HFFc6 (cell line): ENCODE results near the gene RNF32. TPM values are rescaled to one million over a fixed set of nuclear protein-coding genes. Genes with fewer than 3 reads are reported as not detected.

ENCODE experiments used
- DNase-seq: peaks from one replicate; pipeline ENCODE4 v3.0.0-alpha.2; 2018
- H3K27ac Mint-ChIP-seq: 2 replicates; pipeline ENCODE4 v1.8.0; 2020; ENCODE audit warnings: mild to moderate bottlenecking, mixed read lengths
- H3K27me3 Mint-ChIP-seq: 2 replicates; pipeline ENCODE4 v1.8.0; 2021; ENCODE audit warnings: mild to moderate bottlenecking, moderate library complexity, mixed read lengths; ENCODE audit not compliant: insufficient read depth
- H3K36me3 Mint-ChIP-seq: 2 replicates; pipeline ENCODE4 v1.8.0; 2021; ENCODE audit warnings: low read depth, mixed read lengths
- H3K4me1 Mint-ChIP-seq: 2 replicates; pipeline ENCODE4 v1.8.0; 2020; ENCODE audit warnings: low read depth, mixed read lengths
- H3K4me3 Mint-ChIP-seq: 2 replicates; pipeline ENCODE4 v1.8.0; 2020; ENCODE audit warnings: mild to moderate bottlenecking, moderate library complexity, mixed read lengths
- H3K9me3 Mint-ChIP-seq: 2 replicates; pipeline ENCODE4 v1.8.0; 2020; ENCODE audit warnings: mild to moderate bottlenecking, mixed read lengths
- CTCF ChIP-seq: fragments of 200-600 bp; sonication (generic); IDR thresholded peaks from 2 replicates; pipeline ENCODE4 v1.5.0; 2021; ENCODE audit warnings: antibody characterized with exemption, mild to moderate bottlenecking
- total RNA-seq, 6 experiments: library from RNA; stranded (reverse); fragmentation: NEBNext Ultra II Directional; extraction: Animal tissue kit (Norgen Biotek cat#: 25700); gene quantifications; 2 replicates in 1 of 6; 3 replicates in 5 of 6; pipeline ENCODE4 v1.2.3, GENCODE V29; 2021

RNF32 gene
- total RNA-seq, 6 experiments from 2014 or later = 0.94 to 2.5 (median 1.4) TPM

- Mint-ChIP-seq H3K27ac (no peak overlapping the region), H3K9me3 (no peaks in the 10 kb centered on the region; the same call in 1 of the 2 replicates), H3K27me3 (peaks cover 8% of the 10 kb centered on the region), H3K36me3 (no peaks in the 10 kb centered on the region), H3K4me3 (no peak overlapping the region), H3K4me1 (no peaks in the 10 kb centered on the region)
- no peak for DNase-seq
- TF ChIP-seq CTCF = no peak
These were observed 18.9 kb upstream of the RNF32 start for GRCh38 chr7:156621652-156622051.

- Mint-ChIP-seq H3K36me3 (no peaks in the 10 kb centered on the region; the same call in 1 of the 2 replicates), H3K27ac (no peak overlapping the region), H3K27me3 (peaks cover 6% of the 10 kb centered on the region), H3K9me3 (peaks cover 19% of the 10 kb centered on the region; the same call in 1 of the 2 replicates), H3K4me3 (no peak overlapping the region), H3K4me1 (no peaks in the 10 kb centered on the region)
- TF ChIP-seq CTCF = no peak
- DNase-seq = no peak
These were observed 15.0 kb upstream of the RNF32 start for GRCh38 chr7:156625580-156625979.

- peaks cover 19% of the 10 kb centered on the region; the same call in 1 of the 2 replicates for H3K9me3 Mint-ChIP-seq
These were observed 14.2 kb upstream of the RNF32 start for GRCh38 chr7:156626220-156626895.

GRCh38 chr7:156628562-156628961, 12.0 kb upstream of the RNF32 start:
- Mint-ChIP-seq H3K27ac (no peak overlapping the region), H3K27me3 (peaks cover 8% of the 10 kb centered on the region), H3K9me3 (peaks cover 19% of the 10 kb centered on the region; the same call in 1 of the 2 replicates), H3K4me3 (no peak overlapping the region), H3K36me3 (no peaks in the 10 kb centered on the region; the same call in 1 of the 2 replicates), H3K4me1 (no peaks in the 10 kb centered on the region)
- no peak for DNase-seq
- TF ChIP-seq CTCF = no peak

More at GRCh38 chr7:156626220-156626895, 14.2 kb upstream of the RNF32 start:
- Mint-ChIP-seq H3K4me1 (no peaks in the 10 kb centered on the region), H3K27ac (no peak overlapping the region), H3K4me3 (no peak overlapping the region), H3K27me3 (peaks cover 4% of the 10 kb centered on the region), H3K36me3 (no peaks in the 10 kb centered on the region; the same call in 1 of the 2 replicates)
- no peak for DNase-seq
- TF ChIP-seq CTCF = no peak

GRCh38 chr7:156629873-156630272, 10.7 kb upstream of the RNF32 start:
- Mint-ChIP-seq H3K4me3 (no peak overlapping the region), H3K27ac (no peak overlapping the region), H3K36me3 (no peaks in the 10 kb centered on the region; the same call in 1 of the 2 replicates), H3K9me3 (peaks cover 19% of the 10 kb centered on the region; the same call in 1 of the 2 replicates), H3K27me3 (peaks cover 8% of the 10 kb centered on the region), H3K4me1 (no peaks in the 10 kb centered on the region)
- DNase-seq = no peak
- TF ChIP-seq CTCF = no peak
